Measurements from ENCODE around the gene TCF20. TPM values are rescaled to one million over a fixed set of nuclear protein-coding genes. Genes with fewer than 3 reads are reported as not detected.

Gene TCF20
- total and polyA plus RNA-seq, 2 donors from 2014 or later: 6.1 to 63.6 TPM

- Histone ChIP-seq H3K4me1 (ENCODE audit: control insufficient read depth in 2 of 3, insufficient read depth in 2 of 3, low read depth in 1 of 3, low read length in 3 of 3) (no peaks in the 10 kb centered on the region), H3K27me3 (ENCODE audit: control insufficient read depth, insufficient read depth, low read length) (no peaks in the 10 kb centered on the region), H3K27ac (ENCODE audit: low read depth in 2 of 2, low read length in 2 of 2) (no peak overlapping the region), H3K9ac (ENCODE audit: low read length in 3 of 3) (no peak overlapping the region), H3K4me3 (ENCODE audit: low read length in 3 of 3) (no peak overlapping the region), H3K9me3 (ENCODE audit: control insufficient read depth in 2 of 3, insufficient read depth in 1 of 3, low read length in 3 of 3) (no peaks in the 10 kb centered on the region), H3K36me3 (ENCODE audit: control insufficient read depth in 2 of 3, insufficient read depth in 3 of 3, low read length in 3 of 3) (no peaks in the 10 kb centered on the region)
- DNase-seq (no peak), FAIRE-seq (no peak)
- no peak for TF ChIP-seq CTCF (IDR thresholded peaks at IDR 0.05; ENCODE audit: borderline replicate concordance, extremely low read depth, insufficient read depth)
- intact Hi-C loops (cut with DNase I): no loop called here
Observed at GRCh38 chr22:42307806-42308563, 37.5 kb upstream of the TCF20 start.

GRCh38 chr22:42306010-42306409 is 35.6 kb upstream of the TCF20 start:
- Histone ChIP-seq H3K27ac (ENCODE audit: low read depth in 2 of 2, low read length in 2 of 2) (no peak overlapping the region), H3K9ac (ENCODE audit: low read length in 3 of 3) (no peak overlapping the region), H3K27me3 (ENCODE audit: control insufficient read depth, insufficient read depth, low read length) (no peaks in the 10 kb centered on the region), H3K4me1 (ENCODE audit: control insufficient read depth in 2 of 3, insufficient read depth in 2 of 3, low read depth in 1 of 3, low read length in 3 of 3) (no peaks in the 10 kb centered on the region), H3K36me3 (ENCODE audit: control insufficient read depth in 2 of 3, insufficient read depth in 3 of 3, low read length in 3 of 3) (no peaks in the 10 kb centered on the region), H3K9me3 (ENCODE audit: control insufficient read depth in 2 of 3, insufficient read depth in 1 of 3, low read length in 3 of 3) (no peaks in the 10 kb centered on the region), H3K4me3 (ENCODE audit: low read length in 3 of 3) (no peak overlapping the region)
- no peak for DNase-seq
- no peak for FAIRE-seq
- intact Hi-C loops (cut with DNase I): no loop called here
- TF ChIP-seq CTCF (IDR thresholded peaks at IDR 0.05; ENCODE audit: borderline replicate concordance, extremely low read depth, insufficient read depth): no peak

GRCh38 chr22:42304324-42304790 is 33.9 kb upstream of the TCF20 start:
- no peak overlapping the region for H3K27ac ChIP-seq (ENCODE audit: low read depth in 2 of 2, low read length in 2 of 2)
- DNase-seq (no peak), FAIRE-seq (no peak)
- peaks cover 0 to 5% (median 0%) of the 10 kb centered on the region in 3 donors for H3K4me1 ChIP-seq (ENCODE audit: control insufficient read depth in 2 of 3, insufficient read depth in 2 of 3, low read depth in 1 of 3, low read length in 3 of 3)
- no peak overlapping the region for H3K9ac ChIP-seq (ENCODE audit: low read length in 3 of 3)
- no peaks in the 10 kb centered on the region for H3K9me3 ChIP-seq (ENCODE audit: control insufficient read depth in 2 of 3, insufficient read depth in 1 of 3, low read length in 3 of 3)
- no peak for TF ChIP-seq CTCF (IDR thresholded peaks at IDR 0.05; ENCODE audit: borderline replicate concordance, extremely low read depth, insufficient read depth)
- H3K4me3 ChIP-seq (ENCODE audit: low read length in 3 of 3): no peak overlapping the region
- H3K36me3 ChIP-seq (ENCODE audit: control insufficient read depth in 2 of 3, insufficient read depth in 3 of 3, low read length in 3 of 3): no peaks in the 10 kb centered on the region
- no peaks in the 10 kb centered on the region for H3K27me3 ChIP-seq (ENCODE audit: control insufficient read depth, insufficient read depth, low read length)
- intact Hi-C loops (cut with DNase I): no loop called here
